ENCODE measurements around the gene TBX3. TPM values are rescaled to one million over a fixed set of nuclear protein-coding genes. Genes with fewer than 3 reads are reported as not detected.
"Not testable (repeated sequence)": the region's sequence is repeated elsewhere in the genome, so short reads cannot be mapped to it uniquely, and the experiment has no call there.

The TBX3 gene
- total RNA-seq, 1 donor from 2014 or later: not detected

DNA sequence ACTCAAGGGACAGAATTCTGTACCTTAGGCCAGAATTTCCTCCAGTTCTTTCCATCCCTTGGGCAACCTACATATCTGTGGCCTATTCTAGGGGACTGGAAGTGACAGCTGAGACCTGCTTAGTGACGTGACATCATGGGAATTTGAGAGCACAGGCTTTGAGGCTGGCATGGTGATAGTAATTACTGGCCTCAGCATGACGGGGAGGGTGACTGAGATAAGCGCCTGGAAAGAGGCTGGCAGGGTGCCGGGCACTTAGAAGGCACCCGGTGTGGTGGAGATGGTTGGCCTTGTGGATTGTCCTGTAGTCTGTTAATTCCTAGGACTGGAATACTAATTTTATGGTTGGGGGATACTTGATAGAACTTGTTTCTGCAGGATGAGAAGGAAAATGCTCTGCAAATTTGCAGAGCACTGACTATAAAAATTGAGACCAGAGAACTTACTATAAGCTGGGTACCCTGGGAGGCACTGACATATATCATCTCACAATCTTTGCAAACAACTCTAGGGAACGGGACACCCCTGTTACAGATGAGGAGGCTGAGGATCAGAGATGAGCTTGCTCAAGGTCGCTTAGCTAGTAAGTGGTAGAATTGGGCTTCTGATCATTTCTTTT lies 42.2 kb upstream of the TBX3 start:
- H3K4me3 Mint-ChIP-seq: no peak overlapping the region
- Histone ChIP-seq H3K27ac (no peak overlapping the region), H2AFZ (replicated peaks) (no peak overlapping the region), H3K9ac (no peak overlapping the region), H4K20me1 (ENCODE audit: low read depth) (no peaks in the 10 kb centered on the region), H3K79me2 (ENCODE audit: low read depth) (no peaks in the 10 kb centered on the region), H3K36me3 (no peaks in the 10 kb centered on the region), H3K4me2 (no peak overlapping the region), H3K9me3 (ENCODE audit: low read depth) (no peaks in the 10 kb centered on the region), H3F3A (ENCODE audit: low read depth) (no peaks in the 10 kb centered on the region), H3K4me3 (no peak overlapping the region), H3K4me1 (no peaks in the 10 kb centered on the region), H3K27me3 (no peaks in the 10 kb centered on the region)
- TF ChIP-seq, protein P1, sequence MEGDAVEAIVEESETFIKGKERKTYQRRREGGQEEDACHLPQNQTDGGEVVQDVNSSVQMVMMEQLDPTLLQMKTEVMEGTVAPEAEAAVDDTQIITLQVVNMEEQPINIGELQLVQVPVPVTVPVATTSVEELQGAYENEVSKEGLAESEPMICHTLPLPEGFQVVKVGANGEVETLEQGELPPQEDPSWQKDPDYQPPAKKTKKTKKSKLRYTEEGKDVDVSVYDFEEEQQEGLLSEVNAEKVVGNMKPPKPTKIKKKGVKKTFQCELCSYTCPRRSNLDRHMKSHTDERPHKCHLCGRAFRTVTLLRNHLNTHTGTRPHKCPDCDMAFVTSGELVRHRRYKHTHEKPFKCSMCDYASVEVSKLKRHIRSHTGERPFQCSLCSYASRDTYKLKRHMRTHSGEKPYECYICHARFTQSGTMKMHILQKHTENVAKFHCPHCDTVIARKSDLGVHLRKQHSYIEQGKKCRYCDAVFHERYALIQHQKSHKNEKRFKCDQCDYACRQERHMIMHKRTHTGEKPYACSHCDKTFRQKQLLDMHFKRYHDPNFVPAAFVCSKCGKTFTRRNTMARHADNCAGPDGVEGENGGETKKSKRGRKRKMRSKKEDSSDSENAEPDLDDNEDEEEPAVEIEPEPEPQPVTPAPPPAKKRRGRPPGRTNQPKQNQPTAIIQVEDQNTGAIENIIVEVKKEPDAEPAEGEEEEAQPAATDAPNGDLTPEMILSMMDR (IDR thresholded peaks at IDR 0.05): no peak
- TF ChIP-seq EZH2phosphoT487 (IDR thresholded peaks at IDR 0.05) (no peak), EZH2 (IDR thresholded peaks at IDR 0.05) (no peak)
- H3K36me3 Mint-ChIP-seq: no peaks in the 10 kb centered on the region
- peaks cover 11% of the 10 kb centered on the region for H3K27me3 Mint-ChIP-seq (ENCODE audit: insufficient read depth, low read depth)
- H3K9me3 Mint-ChIP-seq: no peaks in the 10 kb centered on the region
- no peak overlapping the region for H3K27ac Mint-ChIP-seq
- H3K4me1 Mint-ChIP-seq: peaks cover 3% of the 10 kb centered on the region
- no peak for DNase-seq (ENCODE audit: low spot score)

GRCh38 chr12:114722176-114722575 lies 38.2 kb upstream of the TBX3 start:
- H3K4me3 ChIP-seq; H3K36me3 Mint-ChIP-seq; H3K9ac ChIP-seq; H4K20me1 ChIP-seq (ENCODE audit: low read depth); H3K4me1 ChIP-seq; H2AFZ ChIP-seq (replicated peaks); H3K4me1 Mint-ChIP-seq; H3K4me3 Mint-ChIP-seq; H3K27ac ChIP-seq; H3K4me2 ChIP-seq; H3K9me3 ChIP-seq (ENCODE audit: low read depth); H3K9me3 Mint-ChIP-seq; H3F3A ChIP-seq (ENCODE audit: low read depth); H3K27ac Mint-ChIP-seq; H3K36me3 ChIP-seq; DNase-seq (ENCODE audit: low spot score); H3K79me2 ChIP-seq (ENCODE audit: low read depth): not testable (repeated sequence)
- peaks cover 15% of the 10 kb centered on the region for H3K27me3 Mint-ChIP-seq (ENCODE audit: insufficient read depth, low read depth)
- H3K27me3 ChIP-seq: peaks cover 12% of the 10 kb centered on the region

GRCh38 chr12:114721266-114721665 lies 37.3 kb upstream of the TBX3 start:
- Mint-ChIP-seq H3K27ac (no peak overlapping the region), H3K4me3 (no peak overlapping the region), H3K27me3 (ENCODE audit: insufficient read depth, low read depth) (peaks cover 18% of the 10 kb centered on the region), H3K36me3 (no peaks in the 10 kb centered on the region), H3K9me3 (no peaks in the 10 kb centered on the region), H3K4me1 (peaks cover 3% of the 10 kb centered on the region)
- no peak overlapping the region for H3K27ac ChIP-seq
- H3K36me3 ChIP-seq: no peaks in the 10 kb centered on the region
- H3F3A ChIP-seq (ENCODE audit: low read depth): no peaks in the 10 kb centered on the region
- no peak overlapping the region for H3K9ac ChIP-seq
- H3K9me3 ChIP-seq (ENCODE audit: low read depth): no peaks in the 10 kb centered on the region
- TF ChIP-seq EZH2 (IDR thresholded peaks at IDR 0.05) (no peak), EZH2phosphoT487 (IDR thresholded peaks at IDR 0.05) (no peak)
- TF ChIP-seq, protein P1 (IDR thresholded peaks at IDR 0.05): no peak
- H3K4me3 ChIP-seq: no peak overlapping the region
- no peak overlapping the region for H2AFZ ChIP-seq (replicated peaks)
- no peaks in the 10 kb centered on the region for H3K4me1 ChIP-seq
- no peak overlapping the region for H3K4me2 ChIP-seq
- H3K27me3 ChIP-seq: peaks cover 12% of the 10 kb centered on the region
- DNase-seq (ENCODE audit: low spot score): no peak
- H3K79me2 ChIP-seq (ENCODE audit: low read depth): no peaks in the 10 kb centered on the region
- no peaks in the 10 kb centered on the region for H4K20me1 ChIP-seq (ENCODE audit: low read depth)

GRCh38 chr12:114713466-114714215 lies 29.7 kb upstream of the TBX3 start:
- H2AFZ ChIP-seq (replicated peaks): no peak overlapping the region
- H3K4me1 ChIP-seq: peaks cover 14% of the 10 kb centered on the region
- no peak overlapping the region for H3K27ac ChIP-seq
- H4K20me1 ChIP-seq (ENCODE audit: low read depth): no peaks in the 10 kb centered on the region
- peaks cover 63% of the 10 kb centered on the region for H3K27me3 ChIP-seq
- H3K4me3 ChIP-seq: no peak overlapping the region
- no peaks in the 10 kb centered on the region for H3K79me2 ChIP-seq (ENCODE audit: low read depth)
- TF ChIP-seq EZH2phosphoT487 (IDR thresholded peaks at IDR 0.05) (no peak), EZH2 (IDR thresholded peaks at IDR 0.05) (no peak)
- TF ChIP-seq, protein P1 (IDR thresholded peaks at IDR 0.05): no peak
- H3K9me3 ChIP-seq (ENCODE audit: low read depth): no peaks in the 10 kb centered on the region
- Mint-ChIP-seq H3K4me1 (peaks cover 16% of the 10 kb centered on the region), H3K27me3 (ENCODE audit: insufficient read depth, low read depth) (peaks cover 27% of the 10 kb centered on the region), H3K9me3 (peaks cover 6% of the 10 kb centered on the region), H3K36me3 (no peaks in the 10 kb centered on the region), H3K27ac (no peak overlapping the region), H3K4me3 (no peak overlapping the region)
- H3F3A ChIP-seq (ENCODE audit: low read depth): peaks cover 8% of the 10 kb centered on the region
- DNase-seq (ENCODE audit: low spot score): no peak
- H3K4me2 ChIP-seq: no peak overlapping the region
- no peaks in the 10 kb centered on the region for H3K36me3 ChIP-seq
- no peak overlapping the region for H3K9ac ChIP-seq
